NCI-H128 (cell line): Measurements from ENCODE around the gene ST7L.

Experiments
- DNase-seq: peaks from one replicate; lab custom pipeline; 2025; ENCODE audit not compliant: unreplicated experiment; lab: John Stamatoyannopoulos, UW

ST7L gene

GRCh38 chr1:112619518-112620376 is 806 bp upstream of the ST7L start, which contains the start of gene CAPZA1:
CAPZA1 (plus strand) TSS chr1:112619832; CDS start chr1:112619845, 13 bp downstream.
- DNase-seq = peak; percentile 78

GRCh38 chr1:112618114-112618720 is 724 bp downstream of the ST7L start:
- peak; percentile 2 for DNase-seq

- DNase-seq = peak; percentile 1
These were observed 4.4 kb downstream of the ST7L start for GRCh38 chr1:112614460-112615065.

- DNase-seq = no peak
These were observed 13.2 kb downstream of the ST7L start for GRCh38 chr1:112605633-112606327.

DNA sequence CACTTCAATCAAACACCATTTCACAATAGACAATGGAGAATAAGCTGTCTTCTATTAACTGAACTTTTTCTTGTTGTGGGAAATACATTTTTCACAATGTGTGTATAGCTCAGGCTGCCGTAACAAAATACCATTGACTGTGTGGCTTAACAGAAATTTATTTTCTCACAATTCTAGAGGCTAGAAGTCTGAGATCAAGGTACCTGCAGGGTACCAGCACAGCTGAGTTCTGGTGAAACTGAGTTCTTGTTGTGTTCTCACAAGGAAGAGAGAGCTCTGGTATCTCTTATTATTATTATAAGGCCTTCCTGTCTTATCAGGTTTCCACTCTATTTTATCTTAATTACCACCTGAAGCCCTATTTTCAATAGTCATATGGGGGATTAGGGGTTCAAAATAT is 15.4 kb downstream of the ST7L start:
- no peak for DNase-seq

- DNase-seq = no peak
These were observed 15.9 kb downstream of the ST7L start for GRCh38 chr1:112603012-112603411.

DNA sequence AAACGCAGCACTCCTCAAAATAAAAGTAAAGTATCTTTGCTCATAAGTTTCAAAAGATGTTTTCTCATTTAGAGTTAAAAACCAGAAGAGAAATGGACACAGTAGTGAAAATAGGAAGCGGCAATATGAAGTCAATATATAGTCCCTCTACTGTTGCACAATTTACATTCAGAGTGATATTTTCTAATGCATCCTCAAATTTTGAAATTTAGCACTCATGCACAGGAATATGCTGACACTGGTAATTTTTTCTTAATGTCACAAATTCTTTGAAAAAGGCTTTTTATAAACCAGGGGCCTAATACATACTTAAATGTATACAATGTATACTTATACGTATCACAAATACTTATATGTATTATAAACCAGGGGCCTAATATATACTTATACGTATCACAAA is 19.5 kb downstream of the ST7L start:
- DNase-seq = no peak

GRCh38 chr1:112594208-112594876 is 24.6 kb downstream of the ST7L start:
- no peak for DNase-seq

DNA sequence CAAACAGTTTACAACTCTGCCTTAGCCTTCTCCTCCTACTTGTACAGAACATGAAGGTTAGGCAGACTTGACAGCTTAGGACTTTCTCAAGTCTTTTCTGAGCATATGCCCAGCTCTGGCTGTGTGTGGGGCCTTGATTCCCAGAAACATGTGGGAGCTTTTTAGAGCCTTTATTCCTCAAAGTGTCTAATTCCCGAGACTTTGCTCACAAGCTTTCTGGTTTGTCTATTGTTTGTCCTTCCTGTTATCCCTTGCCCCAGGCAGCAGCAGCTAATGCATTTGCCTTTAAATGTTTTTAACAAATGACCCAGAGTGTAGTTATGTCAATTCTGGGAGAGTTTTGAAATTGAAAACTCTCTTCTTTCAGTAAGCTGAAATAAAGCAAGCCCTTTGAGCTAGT is 29.2 kb downstream of the ST7L start:
- DNase-seq = no peak

- DNase-seq = no peak
These were observed 35.6 kb downstream of the ST7L start for GRCh38 chr1:112583366-112583765.

- no peak for DNase-seq
These were observed 37.3 kb downstream of the ST7L start for GRCh38 chr1:112581586-112582192.

DNA sequence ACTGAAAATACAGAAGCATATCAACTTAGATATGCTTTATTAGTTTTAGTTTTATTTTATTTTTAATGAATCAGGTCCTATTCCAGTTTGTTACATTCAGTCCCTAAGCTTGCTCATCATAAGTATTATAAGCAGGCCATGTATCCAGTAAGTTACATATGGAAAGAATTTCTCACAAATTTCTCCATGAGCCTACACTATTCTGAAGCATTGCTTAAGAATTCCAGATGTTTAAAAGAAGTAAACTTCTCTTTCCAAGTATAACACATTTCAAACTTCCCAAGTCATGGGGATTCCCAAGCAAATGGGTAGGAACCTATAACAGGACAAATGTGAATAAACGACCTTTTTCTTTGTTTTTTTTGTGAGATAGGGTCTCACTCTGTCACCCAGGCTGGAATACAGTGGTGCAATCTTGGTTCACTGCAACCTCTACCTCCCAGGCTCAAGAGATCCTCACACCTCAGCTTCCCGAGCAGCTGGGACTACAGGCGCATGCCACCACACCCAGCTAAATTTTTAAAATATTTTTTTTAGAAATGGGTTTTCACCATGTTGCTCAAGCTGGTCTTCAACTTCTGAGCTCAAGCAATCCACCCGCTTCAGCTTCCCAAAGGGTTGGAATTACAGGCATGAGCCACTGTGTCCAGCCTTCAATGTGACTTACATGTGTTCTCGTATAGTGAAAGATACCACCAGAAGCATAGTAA is 39.0 kb downstream of the ST7L start:
- DNase-seq = no peak

- DNase-seq = no peak
These were observed 42.7 kb downstream of the ST7L start for GRCh38 chr1:112576240-112576639.

DNA sequence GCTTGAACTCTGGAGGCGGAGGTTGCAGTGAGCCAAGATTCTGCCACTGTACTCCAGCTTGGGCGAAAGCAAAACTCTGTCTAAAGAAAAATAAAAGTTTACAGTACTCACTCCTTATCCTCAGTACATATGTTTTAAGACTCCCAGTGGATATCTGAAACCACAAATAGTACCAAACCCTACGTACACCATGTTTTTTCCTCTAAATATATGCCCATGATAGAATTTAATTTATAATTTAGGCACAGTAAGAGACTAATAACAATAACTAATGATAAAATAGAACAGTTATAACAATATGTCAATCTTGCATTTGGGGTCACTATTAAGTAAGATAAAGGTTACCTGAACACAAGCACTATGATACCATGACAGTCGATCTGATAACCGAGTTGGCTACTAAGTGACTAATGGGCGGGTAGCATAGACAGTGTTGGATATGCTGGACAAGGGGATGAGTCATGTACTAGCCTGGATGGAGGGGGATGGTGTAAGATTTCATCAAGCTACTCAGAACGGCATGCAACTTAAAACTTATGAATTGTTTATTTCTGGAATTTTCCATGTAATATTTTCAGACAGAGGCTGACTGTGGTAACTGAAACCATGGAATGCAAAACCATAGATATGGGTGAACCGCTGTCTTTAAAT is 43.7 kb downstream of the ST7L start:
- no peak for DNase-seq

DNA sequence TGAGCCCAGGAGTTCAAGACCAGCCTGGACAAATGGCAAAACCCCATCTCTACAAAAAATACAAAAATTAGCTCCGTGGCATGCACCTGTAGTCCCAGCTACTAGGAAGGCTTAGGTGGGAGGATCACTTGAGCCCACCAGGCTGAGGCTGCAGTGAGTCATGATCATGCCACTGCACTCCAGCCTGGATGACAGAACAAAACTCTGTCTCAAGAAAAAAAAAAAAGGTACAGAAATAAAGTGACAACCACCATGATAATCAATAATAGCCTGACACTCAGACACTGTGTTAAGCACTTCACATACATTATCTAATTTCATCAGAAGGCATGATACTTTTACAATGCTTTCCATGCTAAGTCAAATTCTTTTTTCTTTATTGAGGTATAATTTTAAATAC is 53.1 kb downstream of the ST7L start:
- no peak for DNase-seq

DNA sequence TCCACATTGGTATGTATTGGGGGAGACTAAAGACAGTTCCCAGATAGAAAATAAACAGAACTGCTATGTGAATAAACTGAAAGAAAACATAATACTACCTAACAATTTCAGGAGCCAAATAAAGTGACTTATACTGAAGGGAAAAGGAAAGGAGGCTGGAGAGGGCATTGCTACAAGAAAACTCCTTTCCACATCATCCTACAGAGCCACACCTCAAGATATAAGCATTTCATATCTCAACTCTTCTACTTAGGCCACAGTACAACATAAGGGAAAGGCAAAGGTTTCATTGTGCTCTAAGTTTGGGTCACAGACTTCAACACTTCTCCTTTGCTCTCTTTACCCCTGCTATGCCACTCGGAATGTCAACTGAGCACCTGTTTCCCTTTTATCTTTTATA is 54.9 kb downstream of the ST7L start:
- no peak for DNase-seq

- no peak for DNase-seq
These were observed 55.6 kb downstream of the ST7L start for GRCh38 chr1:112563341-112563740.

- DNase-seq = no peak
These were observed 60.3 kb downstream of the ST7L start for GRCh38 chr1:112558634-112559033.

GRCh38 chr1:112557385-112557784 is 61.6 kb downstream of the ST7L start:
- DNase-seq = no peak
